NCI-H1105 treated with DMSO at 0.1 percent for 48 hours (cell line): ENCODE data around the gene PAK5.
A peak's percentile ranks its signal among the peaks of the same experiment; 100 is the strongest.

Experiments used
- DNase-seq: peaks from one replicate; lab custom pipeline; 2025; lab: John Stamatoyannopoulos, UW

Gene PAK5

GRCh38 chr20:9838378-9839295 is at the start of gene PAK5:
TSS of gene PAK5 (minus strand) at chr20:9839076. CDS start at chr20:9644328, 194,748 bp downstream.
- DNase-seq, result peak; percentile 96

- DNase-seq, result no peak
Observed at GRCh38 chr20:9887706-9888105, 48.8 kb upstream of the PAK5 start.

GRCh38 chr20:9886227-9886626 is 47.4 kb upstream of the PAK5 start:
- no peak for DNase-seq

- no peak for DNase-seq
Observed at GRCh38 chr20:9884666-9885065, 45.8 kb upstream of the PAK5 start.

GRCh38 chr20:9884061-9884460 is 45.2 kb upstream of the PAK5 start:
- peak; percentile 18 for DNase-seq

- no peak for DNase-seq
Observed at GRCh38 chr20:9877932-9878495, 39.1 kb upstream of the PAK5 start.

GRCh38 chr20:9867196-9867980 is 28.5 kb upstream of the PAK5 start:
- no peak for DNase-seq

GRCh38 chr20:9852566-9852965 is 13.7 kb upstream of the PAK5 start:
- DNase-seq, result no peak

- DNase-seq, result no peak
Observed at GRCh38 chr20:9839626-9840025, 750 bp upstream of the PAK5 start.

- peak; percentile 60 for DNase-seq
Observed at GRCh38 chr20:9838035-9838377, 870 bp downstream of the PAK5 start.

GRCh38 chr20:9837634-9838033 is 1.2 kb downstream of the PAK5 start:
- DNase-seq, result no peak

- DNase-seq, result no peak
Observed at GRCh38 chr20:9835302-9835701, 3.6 kb downstream of the PAK5 start.

- DNase-seq, result no peak
Observed at GRCh38 chr20:9831032-9831431, 7.8 kb downstream of the PAK5 start.

- DNase-seq, result no peak
Observed at GRCh38 chr20:9829835-9830234, 9.0 kb downstream of the PAK5 start.

- DNase-seq, result no peak
Observed at GRCh38 chr20:9817654-9818053, 21.2 kb downstream of the PAK5 start.

- no peak for DNase-seq
Observed at GRCh38 chr20:9815632-9816031, 23.2 kb downstream of the PAK5 start.

GRCh38 chr20:9810738-9811137 is 28.1 kb downstream of the PAK5 start:
- DNase-seq, result no peak

- peak; percentile 1 for DNase-seq
Observed at GRCh38 chr20:9809271-9809670, 29.6 kb downstream of the PAK5 start.

- DNase-seq, result no peak
Observed at GRCh38 chr20:9808166-9808565, 30.7 kb downstream of the PAK5 start.

GRCh38 chr20:9807136-9807535 is 31.7 kb downstream of the PAK5 start:
- DNase-seq, result no peak

GRCh38 chr20:9800421-9800820 is 38.5 kb downstream of the PAK5 start:
- DNase-seq, result no peak

GRCh38 chr20:9794831-9795230 is 44.0 kb downstream of the PAK5 start:
- DNase-seq, result no peak

- no peak for DNase-seq
Observed at GRCh38 chr20:9792674-9793073, 46.2 kb downstream of the PAK5 start.
